HG03097 (cell line): ENCODE measurements around the gene LTF.
"Not testable (repeated sequence)": the region's sequence is repeated elsewhere in the genome, so short reads cannot be mapped to it uniquely, and the experiment has no call there.

Experiments used
- ATAC-seq: cut with Tn5 transposase; IDR thresholded peaks from one replicate; pipeline ENCODE4 v1.9.1; 2021; ENCODE audit not compliant: unreplicated experiment, low FRiP score

The LTF gene

DNA sequence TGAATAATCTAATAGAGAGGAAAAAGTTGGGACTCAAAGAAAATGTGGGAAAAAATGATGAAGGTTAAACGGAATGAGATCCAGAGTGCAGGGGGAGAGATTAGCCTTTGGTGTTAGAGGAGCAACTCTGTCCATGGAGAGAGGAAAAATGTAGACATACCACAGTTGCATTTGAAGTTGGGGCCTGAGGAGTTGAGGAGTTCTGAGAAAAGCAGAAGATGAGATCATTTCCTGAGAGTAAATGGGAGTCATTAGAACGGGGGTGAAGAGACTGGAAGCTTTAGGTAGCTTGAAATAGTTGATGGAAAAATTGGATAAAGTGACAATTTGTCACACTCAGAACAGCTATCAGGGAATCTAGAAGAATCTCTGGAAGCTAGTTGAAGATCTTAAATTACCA lies 65.1 kb downstream of the LTF start:
- ATAC-seq: no peak

DNA sequence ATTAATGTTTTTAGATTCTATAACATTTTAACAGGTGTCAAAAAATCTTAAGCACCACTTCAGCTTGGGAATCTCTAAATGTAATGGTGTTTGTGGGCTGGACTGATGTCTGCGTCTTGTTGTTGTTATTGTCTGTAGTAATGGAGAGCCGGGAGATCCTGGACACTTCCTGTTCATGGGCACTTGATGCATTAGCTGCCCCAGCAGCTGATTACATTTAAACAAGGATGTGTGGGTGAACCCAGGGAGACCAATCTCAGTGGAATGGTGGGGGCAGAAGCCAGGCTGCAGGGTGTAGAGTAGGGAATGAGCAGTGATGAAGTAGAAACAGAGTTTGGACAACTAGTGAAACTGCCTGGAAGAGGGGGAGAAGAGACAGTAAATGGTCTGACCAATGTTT lies 65.6 kb downstream of the LTF start:
- ATAC-seq: no peak

DNA sequence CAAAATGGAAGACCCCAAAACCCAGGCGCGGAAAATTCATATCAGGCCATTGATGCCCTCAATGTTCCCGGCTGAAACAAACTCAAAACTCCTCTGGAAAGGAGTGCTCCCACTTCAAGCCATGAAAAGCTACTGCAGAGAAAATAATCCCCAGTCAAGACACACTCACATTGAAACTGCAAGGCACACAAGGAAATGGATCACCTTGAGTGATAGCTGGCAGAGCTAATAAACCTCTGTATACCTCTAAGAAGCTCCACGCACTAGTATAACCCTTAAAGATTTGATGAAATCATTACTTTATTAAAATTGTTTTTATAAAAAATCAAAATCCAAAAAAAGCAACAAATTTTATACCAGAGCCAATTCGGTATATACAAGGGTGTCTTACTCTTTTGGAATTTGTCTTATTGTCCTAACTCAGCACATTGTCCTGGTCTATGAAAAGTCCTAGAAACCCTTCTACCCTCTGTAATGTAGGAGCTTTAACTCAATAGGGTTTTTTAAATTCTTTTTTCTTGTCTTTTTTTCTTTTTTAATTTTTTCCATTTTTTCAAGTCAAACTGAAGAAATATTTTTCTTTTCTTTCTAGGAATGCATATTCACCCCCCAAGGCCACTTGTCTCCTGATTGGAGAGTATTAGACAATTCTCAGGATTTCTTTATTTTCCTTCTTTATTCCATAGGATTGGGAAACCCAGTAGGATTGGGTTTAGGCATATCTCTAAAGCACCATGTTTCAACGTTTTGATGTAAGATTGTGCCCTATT lies 66.3 kb downstream of the LTF start:
- ATAC-seq: no peak

DNA sequence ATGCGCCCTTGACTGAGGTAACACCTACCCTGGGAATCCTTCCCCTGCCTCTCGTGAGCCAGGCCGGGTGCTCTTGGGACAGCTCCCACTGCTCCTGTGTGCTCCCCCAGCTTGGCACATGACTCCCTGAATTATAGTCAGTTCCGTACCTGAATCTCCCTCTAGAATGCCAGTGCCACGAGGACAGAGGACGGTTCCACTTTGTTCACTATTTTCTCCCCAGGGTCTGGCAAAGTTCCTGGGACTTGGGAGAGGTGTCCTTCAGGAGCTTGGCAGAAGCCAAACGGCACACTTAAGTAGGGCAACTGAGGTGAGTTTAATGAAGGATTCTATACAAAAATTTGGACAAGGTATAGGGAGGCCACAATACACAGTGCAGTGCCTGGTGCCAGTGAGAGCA lies 67.6 kb downstream of the LTF start:
- no peak for ATAC-seq

DNA sequence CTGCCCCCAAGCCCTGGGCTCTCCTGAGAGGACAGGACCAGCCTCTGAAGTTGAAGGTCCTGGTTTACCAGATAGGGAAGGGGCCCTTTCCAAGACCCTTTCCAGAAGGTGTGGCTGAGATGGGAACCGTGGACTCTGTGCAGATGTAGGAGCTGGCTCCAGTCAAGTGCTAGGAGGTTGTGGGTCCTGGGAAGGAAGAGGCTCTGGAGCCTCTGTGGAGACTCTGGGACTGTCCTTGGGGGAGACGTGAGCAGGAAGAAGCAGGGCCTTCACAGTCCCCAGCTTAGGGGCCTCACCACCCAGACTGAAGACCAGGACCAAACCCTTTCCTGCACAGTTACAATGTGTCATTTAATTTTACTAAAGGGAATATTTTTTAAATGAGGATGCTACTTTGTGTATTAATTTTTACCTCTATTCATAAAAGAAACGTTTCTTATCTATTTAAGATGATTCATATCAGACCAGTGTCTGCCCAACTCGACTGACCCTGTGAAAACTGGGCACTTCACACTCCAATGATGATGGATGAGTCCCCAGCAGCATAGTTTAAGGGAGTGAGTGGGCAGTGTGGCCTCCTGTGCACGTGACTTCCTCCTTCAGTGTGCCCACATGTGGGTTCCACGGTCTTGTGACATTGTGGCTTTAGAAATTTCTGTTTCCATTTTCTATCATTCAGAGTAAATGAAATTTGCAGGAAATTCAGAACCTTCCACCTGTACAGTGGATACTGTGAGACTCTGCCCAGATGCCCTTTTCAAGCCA lies 68.8 kb downstream of the LTF start:
- no peak for ATAC-seq

DNA sequence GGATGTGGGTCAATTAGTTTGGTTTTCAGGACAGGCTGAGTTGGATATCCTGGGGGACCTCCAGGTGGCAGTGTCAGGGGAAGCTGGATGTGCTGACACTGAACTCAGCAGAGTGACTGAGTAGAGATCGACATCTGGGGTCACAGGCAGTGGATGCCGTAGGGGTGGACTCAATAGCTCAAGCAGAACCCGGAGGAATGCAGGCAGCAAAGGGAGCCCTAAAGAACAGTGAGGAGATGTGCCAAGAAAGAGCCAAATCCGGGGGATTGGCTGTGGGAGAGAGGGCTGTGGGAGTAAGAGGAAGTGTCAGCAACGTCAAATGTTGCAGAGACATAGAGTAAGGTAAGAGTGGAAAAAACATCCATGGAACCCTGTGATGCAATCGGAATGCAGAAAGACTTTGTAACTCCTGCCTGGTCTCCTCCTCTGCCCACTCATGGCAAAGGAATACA lies 69.5 kb downstream of the LTF start:
- no peak for ATAC-seq

DNA sequence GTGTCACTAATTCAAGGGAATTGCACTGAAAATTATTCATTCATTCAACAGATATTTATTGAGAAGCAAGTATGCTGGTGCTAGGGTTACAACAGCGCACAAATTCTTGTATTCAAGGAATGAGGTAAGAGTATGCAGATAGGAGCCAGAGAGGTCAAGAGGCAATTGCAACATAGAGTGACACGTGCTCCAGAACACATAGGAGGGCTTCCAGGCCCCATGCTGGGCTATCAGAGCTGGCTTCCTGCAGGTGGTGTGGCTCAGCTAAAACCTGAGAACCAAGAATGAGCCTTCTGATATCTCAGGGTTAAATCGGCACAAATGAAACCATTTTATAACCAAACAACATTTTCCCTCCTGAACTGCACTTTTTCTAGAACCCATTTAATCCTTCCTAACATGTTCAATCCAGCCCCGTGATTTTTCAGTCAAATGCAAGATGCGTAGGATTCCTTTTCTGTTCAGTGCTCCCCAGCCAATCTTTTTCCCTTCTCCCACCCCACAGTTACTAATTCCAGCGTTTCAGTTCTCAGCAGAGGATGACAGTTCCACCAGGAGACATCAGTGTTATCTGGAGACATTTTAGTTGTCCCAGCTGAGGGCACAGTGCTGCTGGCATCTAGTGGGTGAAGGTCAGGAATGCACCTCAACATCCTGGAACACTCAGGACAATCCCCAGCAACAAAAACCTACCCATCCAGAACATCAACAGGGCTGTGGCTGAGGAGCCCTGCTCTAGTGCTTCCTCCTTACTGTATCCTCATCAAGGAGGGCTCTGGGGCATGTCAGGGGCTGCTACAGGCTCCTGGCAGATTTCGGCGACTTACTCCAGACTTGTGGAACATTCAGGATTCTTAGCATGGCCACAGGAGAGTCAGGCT lies 70.9 kb downstream of the LTF start:
- ATAC-seq: no peak

DNA sequence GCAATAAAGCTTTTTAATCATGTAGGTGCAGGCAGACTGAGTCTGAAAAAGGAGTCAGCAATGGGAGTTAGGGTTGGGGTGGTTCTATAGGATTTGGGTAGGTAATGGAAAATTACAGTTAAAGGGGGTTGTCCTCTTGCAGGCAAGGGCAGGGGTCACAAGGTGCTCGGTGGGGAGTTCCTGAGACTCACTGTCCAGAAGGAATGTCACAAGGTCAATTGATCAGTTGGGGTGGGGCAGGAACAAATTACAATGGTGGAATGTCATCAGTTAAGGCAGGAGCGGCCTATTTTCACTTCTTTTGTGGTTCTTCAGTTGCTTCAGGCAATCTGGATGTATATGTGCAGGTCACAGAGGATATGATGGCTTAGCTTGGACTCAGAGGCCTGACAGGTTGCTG lies 71.7 kb downstream of the LTF start:
- ATAC-seq: no peak

DNA sequence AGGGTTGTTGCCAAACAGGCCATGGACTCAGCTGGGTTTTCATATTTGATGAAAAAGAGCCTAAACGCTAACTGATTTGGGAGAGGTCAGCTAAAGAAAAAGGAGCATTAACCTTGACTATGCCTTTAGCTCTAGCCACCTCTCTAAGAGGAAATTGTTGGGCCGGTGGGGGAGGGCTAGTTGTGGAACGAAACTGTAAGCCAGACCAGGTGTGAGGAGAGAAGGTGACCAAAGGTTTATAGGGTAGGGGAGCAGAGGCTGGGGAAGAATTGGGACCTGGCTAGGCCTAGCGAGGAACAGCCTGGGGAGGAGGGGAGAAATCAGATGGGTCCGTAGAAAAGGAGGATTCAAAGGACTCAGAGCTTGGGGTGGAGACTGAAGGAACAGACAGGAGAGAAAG lies 73.2 kb downstream of the LTF start:
- ATAC-seq: not testable (repeated sequence)

DNA sequence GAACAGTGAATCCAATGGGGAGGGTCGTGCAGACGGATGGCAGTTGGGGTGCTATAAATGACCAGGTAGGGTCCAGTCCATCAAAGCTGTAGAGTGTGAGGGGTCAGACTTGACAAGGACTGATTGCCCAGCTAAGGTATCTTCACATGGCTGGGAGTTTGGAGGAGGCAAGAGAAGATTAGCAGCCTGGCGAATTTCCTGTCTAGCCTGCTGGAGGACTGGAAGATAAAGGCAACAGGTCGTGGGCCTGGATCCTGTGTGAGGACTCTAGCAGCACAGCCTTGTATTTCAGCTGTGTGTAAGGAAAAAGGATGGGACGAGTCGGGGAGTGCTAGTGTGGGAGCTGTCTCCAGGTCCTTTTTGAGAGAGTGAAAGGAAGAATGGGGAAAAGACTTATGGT lies 75.4 kb downstream of the LTF start:
- no peak for ATAC-seq

DNA sequence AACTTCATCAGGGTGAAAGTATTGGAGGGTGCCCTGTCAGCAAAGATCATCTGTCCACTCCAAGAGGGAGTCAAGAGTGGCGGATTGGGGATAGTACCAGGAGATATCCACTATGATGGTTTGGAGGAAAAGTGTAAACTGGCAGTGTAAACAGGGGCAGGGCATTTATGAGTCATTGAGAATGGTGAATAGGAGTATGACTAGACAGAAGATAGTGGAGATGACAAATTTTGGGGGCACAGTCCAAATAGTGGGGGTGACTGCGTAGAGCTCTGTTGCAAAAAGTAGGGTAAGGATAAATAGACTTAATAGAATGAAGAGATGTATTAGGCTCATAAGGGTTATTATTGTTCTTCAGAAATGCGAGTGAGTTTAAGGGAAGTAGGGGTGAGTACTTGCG lies 75.9 kb downstream of the LTF start:
- ATAC-seq: not testable (repeated sequence)

DNA sequence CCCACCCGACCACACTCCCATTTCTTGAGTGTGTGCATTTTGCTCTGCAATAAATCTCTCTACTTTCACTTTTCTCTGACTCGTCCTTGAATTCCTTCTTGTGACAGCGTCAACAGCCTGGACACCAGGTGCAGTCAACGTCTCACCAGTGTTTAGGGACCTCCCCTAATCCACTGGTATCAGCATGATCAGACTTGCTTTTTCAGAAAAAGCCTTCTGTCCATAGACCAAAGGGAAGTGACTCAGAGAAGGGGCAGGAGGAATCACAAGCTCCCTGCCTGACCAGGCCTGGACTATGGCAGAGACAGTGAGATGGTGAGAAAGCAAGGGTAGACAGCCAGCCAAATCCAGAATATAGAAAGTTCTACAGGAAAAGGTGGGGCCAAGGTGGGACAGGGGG lies 78.5 kb downstream of the LTF start:
- no peak for ATAC-seq
